MCF 10A (cell line): Measurements from ENCODE around the gene RYR1. TPM values are rescaled to one million over a fixed set of nuclear protein-coding genes. Genes with fewer than 3 reads are reported as not detected.

Source experiments
- BruUV-seq: library from RNA; stranded (reverse); fragments of 400-500 nt; replicated peaks from 2 replicates; lab custom pipeline; 2021; lab: Mats Ljungman, UMichigan
- CTCF ChIA-PET: fragments of 300-600 bp; sonication (Branson Sonifier 250); formaldehyde crosslinking; extraction: SDS; loops from one replicate; lab custom pipeline; 2021; ENCODE audit warnings: antibody characterized with exemption, inconsistent platforms; lab: Yijun Ruan, JAX
- POLR2A ChIA-PET: fragments of 300-600, 350-650 bp; sonication (Branson Sonifier 250); formaldehyde crosslinking; extraction: SDS; loops from one replicate; lab custom pipeline; 2020; ENCODE audit warnings: antibody characterized with exemption, inconsistent platforms; lab: Yijun Ruan, JAX
- DNase-seq: peaks from one replicate; pipeline ENCODE4 v3.0.0-alpha.2; 2018; ENCODE audit not compliant: unreplicated experiment
- H3K27ac Mint-ChIP-seq: one replicate; pipeline ENCODE4 v1.8.0; 2022; ENCODE audit warnings: mild to moderate bottlenecking, low read depth, mixed read lengths; ENCODE audit not compliant: unreplicated experiment
- H3K27me3 Mint-ChIP-seq: one replicate; pipeline ENCODE4 v1.8.0; 2022; ENCODE audit warnings: mixed read lengths; ENCODE audit not compliant: insufficient read depth, unreplicated experiment
- H3K36me3 Mint-ChIP-seq: one replicate; pipeline ENCODE4 v1.8.0; 2022; ENCODE audit warnings: mild to moderate bottlenecking, moderate library complexity, mixed read lengths; ENCODE audit not compliant: insufficient read depth, unreplicated experiment
- H3K4me1 Mint-ChIP-seq: one replicate; pipeline ENCODE4 v1.8.0; 2022; ENCODE audit warnings: mixed read lengths; ENCODE audit not compliant: insufficient read depth, unreplicated experiment
- H3K4me3 Mint-ChIP-seq: one replicate; pipeline ENCODE4 v1.8.0; 2022; ENCODE audit warnings: mild to moderate bottlenecking, moderate library complexity, mixed read lengths; ENCODE audit not compliant: unreplicated experiment
- H3K9me3 Mint-ChIP-seq: one replicate; pipeline ENCODE4 v1.8.0; 2022; ENCODE audit warnings: mixed read lengths; ENCODE audit not compliant: unreplicated experiment
- CTCF ChIP-seq: fragments of 200-600 bp; IDR thresholded peaks from one replicate; pipeline ENCODE4 v1.8.0; 2022; ENCODE audit warnings: antibody characterized with exemption, mild to moderate bottlenecking; ENCODE audit not compliant: unreplicated experiment
- intact Hi-C: fragments of 100-400 bp; cut with micrococcal nuclease; formaldehyde crosslinking; loops from 2 replicates; pipeline ENCODE4 v1.14.1; 2022
- total RNA-seq: library from RNA; stranded (reverse); gene quantifications from 2 replicates; pipeline ENCODE4 v1.2.3, GENCODE V29; 2022

The RYR1 gene
- total RNA-seq, 1 experiment from 2014 or later, result 0.28 TPM

GRCh38 chr19:38617283-38617763 is 183.8 kb downstream of the RYR1 start:
- Mint-ChIP-seq H3K27ac (no peak overlapping the region), H3K36me3 (peaks cover 35% of the 10 kb centered on the region), H3K27me3 (no peaks in the 10 kb centered on the region), H3K4me1 (peaks cover 8% of the 10 kb centered on the region), H3K4me3 (no peak overlapping the region), H3K9me3 (no peaks in the 10 kb centered on the region)
- intact Hi-C loops, result loop anchor here (5.0 kb wide), 2 partner anchors 60 to 75 kb away; no protein-coding TSS in a partner anchor
- POLR2A ChIA-PET, result interaction anchor here (2.0 to 2.9 kb wide), 2 partner anchors 31 to 73 kb away, joined by 16 to 39 read pairs; partner anchors contain the start of gene ACTN4
- DNase-seq, result no peak
- TF ChIP-seq CTCF, result no peak
- CTCF ChIA-PET, result interaction anchor here (0.7 to 6.1 kb wide), 2 partner anchors 18 to 42 kb away, joined by 3 to 46 read pairs; no protein-coding TSS in a partner anchor
- BruUV-seq, result no TSS peak

GRCh38 chr19:38617764-38618589 is 184.5 kb downstream of the RYR1 start, which contains the start of gene MAP4K1:
Gene MAP4K1 (minus strand): TSS chr19:38617953. CDS start chr19:38617895, 58 bp downstream.
- BruUV-seq, result no TSS peak

DNA sequence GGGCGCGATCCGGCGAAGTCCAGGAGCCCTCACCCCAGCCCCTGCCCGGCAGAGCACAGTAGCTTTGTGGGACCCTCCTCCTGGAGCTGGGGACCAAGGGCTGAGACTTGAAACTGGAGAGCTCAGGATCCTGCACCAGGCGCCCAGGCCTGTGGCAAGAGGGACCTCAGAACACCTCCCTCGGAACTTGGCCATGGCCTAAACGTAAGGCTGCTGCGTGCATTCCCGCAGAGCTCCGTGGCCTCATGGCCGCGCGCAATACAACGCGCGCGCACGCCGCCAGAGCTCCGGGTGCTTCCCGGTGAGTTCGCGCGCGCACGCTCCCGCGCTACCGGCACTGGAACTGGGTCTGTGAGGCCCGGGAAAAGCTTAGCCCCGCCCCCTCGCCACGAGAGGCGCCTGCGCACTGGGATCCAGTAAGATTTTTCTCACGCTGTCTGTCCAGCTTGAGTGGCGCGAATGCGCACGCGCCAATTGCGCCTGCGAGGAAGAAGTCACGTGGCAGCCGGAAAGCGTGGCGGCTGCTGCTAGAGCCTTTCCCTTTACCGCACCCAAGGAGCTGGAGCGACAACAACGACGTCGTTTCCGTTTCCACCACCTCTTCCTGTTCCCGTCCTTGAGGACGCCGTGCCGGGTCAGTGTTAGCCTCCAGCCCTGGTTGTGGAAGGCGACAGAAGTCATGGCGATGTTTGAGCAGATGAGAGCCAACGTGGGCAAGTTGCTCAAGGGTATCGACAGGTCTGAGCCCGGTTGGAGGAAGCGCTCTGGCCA is 185.3 kb downstream of the RYR1 start, which contains the start of gene EIF3K:
Gene EIF3K (plus strand): TSS at position 599 of the 771 bp plus-strand sequence. CDS start 81 bp downstream, at position 680.
- no peaks in the 10 kb centered on the region for H3K27me3 Mint-ChIP-seq
- H3K27ac Mint-ChIP-seq, result peak within 1 kb of the TSS; percentile 99

More at GRCh38 chr19:38617764-38618589, 184.5 kb downstream of the RYR1 start, which contains the start of gene MAP4K1:
- intact Hi-C loops, result loop anchor here (5.0 kb wide), 2 partner anchors 61 to 76 kb away; no protein-coding TSS in a partner anchor
- TF ChIP-seq CTCF, result no peak
- Mint-ChIP-seq H3K27ac (peak within 1 kb of the TSS; percentile 99), H3K36me3 (peaks cover 42% of the 10 kb centered on the region), H3K9me3 (no peaks in the 10 kb centered on the region), H3K27me3 (no peaks in the 10 kb centered on the region), H3K4me3 (peak within 1 kb of the TSS; percentile 100), H3K4me1 (peaks cover 8% of the 10 kb centered on the region)
- DNase-seq, result peak; percentile 13
- ChIA-PET CTCF (interaction anchor here (0.6 to 6.1 kb wide), 8 partner anchors 17 to 386 kb away, joined by 3 to 46 read pairs (median 3); no protein-coding TSS in a partner anchor), POLR2A (interaction anchor here (0.5 to 2.9 kb wide), 22 partner anchors 9 to 1542 kb away, joined by 3 to 39 read pairs (median 4); partner anchors contain the start of genes ACTN4, HNRNPL, NFKBIB and PSMD8)

More for the DNA sequence above, 185.3 kb downstream of the RYR1 start, which contains the start of gene EIF3K:
- Mint-ChIP-seq H3K36me3 (peaks cover 47% of the 10 kb centered on the region), H3K9me3 (no peaks in the 10 kb centered on the region), H3K4me1 (peaks cover 8% of the 10 kb centered on the region), H3K4me3 (peak within 1 kb of the TSS; percentile 100)
- peak; percentile 99 for DNase-seq
- intact Hi-C loops, result loop anchor here (5.0 kb wide), 2 partner anchors 61 to 76 kb away; no protein-coding TSS in a partner anchor
- BruUV-seq, result no TSS peak
- TF ChIP-seq CTCF, result no peak
- ChIA-PET POLR2A (interaction anchor here (0.5 to 2.9 kb wide), 27 partner anchors 9 to 1543 kb away, joined by 3 to 39 read pairs (median 4); partner anchors contain the start of genes ACTN4, HNRNPL, MRPS12 and NFKBIB), CTCF (interaction anchor here (0.6 to 6.1 kb wide), 8 partner anchors 16 to 386 kb away, joined by 3 to 46 read pairs (median 3); no protein-coding TSS in a partner anchor)
